K562 treated with DMSO at 1 percent for 24 hours (cell line): Measurements from ENCODE around the gene DDX52. TPM values are rescaled to one million over a fixed set of nuclear protein-coding genes. Genes with fewer than 3 reads are reported as not detected.

Experiments
- total RNA-seq: library from RNA; unstranded; fragments of 300-600 nt; gene quantifications from 2 replicates; pipeline ENCODE4 v1.2.3, GENCODE V29; 2022; ENCODE audit warnings: low read depth; ENCODE audit not compliant: insufficient read depth

Gene DDX52, protein sequence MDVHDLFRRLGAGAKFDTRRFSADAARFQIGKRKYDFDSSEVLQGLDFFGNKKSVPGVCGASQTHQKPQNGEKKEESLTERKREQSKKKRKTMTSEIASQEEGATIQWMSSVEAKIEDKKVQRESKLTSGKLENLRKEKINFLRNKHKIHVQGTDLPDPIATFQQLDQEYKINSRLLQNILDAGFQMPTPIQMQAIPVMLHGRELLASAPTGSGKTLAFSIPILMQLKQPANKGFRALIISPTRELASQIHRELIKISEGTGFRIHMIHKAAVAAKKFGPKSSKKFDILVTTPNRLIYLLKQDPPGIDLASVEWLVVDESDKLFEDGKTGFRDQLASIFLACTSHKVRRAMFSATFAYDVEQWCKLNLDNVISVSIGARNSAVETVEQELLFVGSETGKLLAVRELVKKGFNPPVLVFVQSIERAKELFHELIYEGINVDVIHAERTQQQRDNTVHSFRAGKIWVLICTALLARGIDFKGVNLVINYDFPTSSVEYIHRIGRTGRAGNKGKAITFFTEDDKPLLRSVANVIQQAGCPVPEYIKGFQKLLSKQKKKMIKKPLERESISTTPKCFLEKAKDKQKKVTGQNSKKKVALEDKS
- 8.7 and 9.2 TPM in 2 replicates for total RNA-seq

DNA sequence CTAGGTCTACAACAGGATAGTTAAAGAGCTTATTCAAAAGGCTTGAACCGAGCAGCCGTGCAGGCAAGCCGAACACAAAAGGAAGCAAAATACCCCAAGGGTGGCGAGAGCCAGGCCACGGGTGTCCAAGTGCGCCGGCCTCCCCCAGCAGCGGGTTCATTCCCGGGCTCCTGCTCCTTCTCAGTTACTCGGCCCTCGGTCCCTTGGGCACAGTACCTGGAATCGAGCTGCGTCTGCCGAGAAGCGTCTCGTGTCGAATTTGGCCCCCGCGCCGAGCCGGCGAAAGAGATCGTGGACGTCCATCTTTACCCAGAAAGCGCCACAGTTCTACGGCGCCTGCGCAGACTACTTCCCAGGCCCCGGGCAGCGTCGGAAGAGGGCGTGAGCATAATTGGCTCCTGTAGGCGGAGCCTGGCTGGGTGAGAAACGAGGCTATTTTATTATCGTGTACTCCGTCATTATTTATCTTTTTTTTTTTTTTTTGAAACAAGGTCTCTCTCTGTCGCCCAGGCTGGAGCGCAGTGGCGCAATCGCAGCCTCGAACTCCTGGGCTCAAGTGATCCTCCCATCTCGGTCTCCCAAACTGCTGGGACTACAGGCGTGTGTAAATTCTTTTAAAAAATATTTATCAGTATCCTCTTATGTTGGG is at the start of gene DDX52:
Gene DDX52 (minus strand): TSS at position 329 of the 649 bp plus-strand sequence. CDS start 26 bp downstream, at position 303.

DNA sequence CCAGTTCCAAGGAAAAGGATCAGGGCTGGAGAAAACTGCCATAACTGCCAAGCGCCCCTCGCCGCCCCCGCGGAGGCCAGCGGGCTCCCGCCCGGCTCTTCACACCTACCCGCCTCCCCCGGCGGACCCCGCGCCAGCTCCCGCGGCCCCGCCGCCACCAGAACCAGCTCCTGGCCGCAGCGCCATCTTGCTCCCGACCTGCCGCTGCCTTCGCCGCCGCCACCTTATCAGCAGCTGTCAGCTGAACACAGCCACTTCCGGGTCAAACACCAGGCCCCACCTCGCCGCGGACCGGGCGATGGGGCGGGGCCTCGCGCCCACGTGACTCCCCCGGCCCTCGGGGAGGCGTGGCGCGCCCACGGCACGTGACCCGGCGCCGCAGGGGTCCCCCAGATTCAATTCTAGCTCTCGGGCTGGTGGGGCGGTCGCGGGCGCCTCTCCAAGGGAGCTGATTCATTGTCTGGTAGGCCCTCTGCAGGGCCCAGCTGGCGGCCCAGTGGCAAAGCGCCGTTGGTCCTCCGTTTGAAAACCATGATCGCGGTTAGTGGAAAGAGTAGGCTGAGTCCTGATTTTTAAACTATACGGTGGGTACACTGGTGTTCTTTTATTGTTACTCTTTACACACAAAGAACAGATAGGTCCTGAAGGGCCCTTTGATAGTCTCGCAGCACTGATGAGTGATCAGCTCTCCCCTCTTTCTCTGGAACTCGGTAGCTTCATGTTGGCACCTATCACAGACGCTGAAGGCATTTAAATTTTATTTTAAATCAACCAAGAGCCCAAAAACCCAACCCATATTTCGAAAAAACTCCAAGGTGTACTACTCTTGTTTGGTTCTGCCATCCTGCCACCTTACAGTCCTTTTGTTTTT is 33.8 kb downstream of the DDX52 start, which contains the start of gene SYNRG:
Gene SYNRG (minus strand): TSS at position 249 of the 871 bp plus-strand sequence. CDS start 63 bp downstream, at position 186.

Other genes starting within 250 kb of the DDX52 start
- gene ACACA, start 236.6 kb downstream of the DDX52 start, total RNA-seq, result 29.8 and 32.4 TPM in 2 replicates
- 4.8 and 7.4 TPM in 2 replicates for gene TADA2A, start 236.6 kb downstream of the DDX52 start, total RNA-seq
- 36.3 and 38.5 TPM in 2 replicates for gene DUSP14, start 153.6 kb downstream of the DDX52 start, total RNA-seq
- gene SYNRG, start 34.0 kb downstream of the DDX52 start, total RNA-seq, result 16.4 and 23.4 TPM in 2 replicates
- gene HNF1B, start 101.6 kb upstream of the DDX52 start, total RNA-seq, result not detected in 2 replicates